ENCODE measurements around the gene PRSS12.

GRCh38 chr4:118337954-118338353, 14.8 kb downstream of the PRSS12 start:
- TF ChIP-seq POLR2AphosphoS5 (IDR thresholded peaks at IDR 0.05; ENCODE audit: low read depth) (no peak), CTCF (IDR thresholded peaks at IDR 0.05; ENCODE audit: insufficient read depth, low read length) (no peak), GABPA (IDR thresholded peaks at IDR 0.05; ENCODE audit: low read depth) (no peak)
